Occipital lobe (tissue), 2 donors: ENCODE results near the gene TIAM1. TPM values are rescaled to one million over a fixed set of nuclear protein-coding genes. Genes with fewer than 3 reads are reported as not detected.

ENCODE experiments used
- DNase-seq: peaks from one replicate; lab custom pipeline; 2025; lab: John Stamatoyannopoulos, UW
- total RNA-seq: library from RNA; depleted of rRNA; stranded (reverse); fragments of >200 nt; gene quantifications from one replicate; pipeline ENCODE4 v1.2.3, GENCODE V29; 2014

Gene TIAM1
- total RNA-seq, 1 donor from 2014 or later, result 54.1 TPM

GRCh38 chr21:31211836-31212235, 132.2 kb downstream of the TIAM1 start:
- DNase-seq, result no peak

- no peak for DNase-seq
Measured at GRCh38 chr21:31205412-31205811, 138.6 kb downstream of the TIAM1 start.

- DNase-seq, result no peak
Measured at GRCh38 chr21:31204801-31205200, 139.3 kb downstream of the TIAM1 start.

GRCh38 chr21:31203431-31204054, 140.5 kb downstream of the TIAM1 start:
- no peak for DNase-seq

GRCh38 chr21:31201548-31201947, 142.5 kb downstream of the TIAM1 start:
- no peak for DNase-seq

- DNase-seq, result no peak
Measured at GRCh38 chr21:31201144-31201543, 142.9 kb downstream of the TIAM1 start.

- no peak for DNase-seq
Measured at GRCh38 chr21:31198575-31198974, 145.5 kb downstream of the TIAM1 start.

GRCh38 chr21:31196724-31197123, 147.3 kb downstream of the TIAM1 start:
- no peak for DNase-seq

- DNase-seq, result no peak
Measured at GRCh38 chr21:31195334-31196015, 148.6 kb downstream of the TIAM1 start.

GRCh38 chr21:31194510-31195293, 149.4 kb downstream of the TIAM1 start:
- DNase-seq, result no peak

GRCh38 chr21:31193761-31194160, 150.3 kb downstream of the TIAM1 start:
- no peak for DNase-seq

- DNase-seq, result no peak
Measured at GRCh38 chr21:31191553-31191952, 152.5 kb downstream of the TIAM1 start.

- DNase-seq, result no peak
Measured at GRCh38 chr21:31190516-31190915, 153.5 kb downstream of the TIAM1 start.

GRCh38 chr21:31187499-31187898, 156.6 kb downstream of the TIAM1 start:
- no peak for DNase-seq

- no peak for DNase-seq
Measured at GRCh38 chr21:31186916-31187315, 157.1 kb downstream of the TIAM1 start.

GRCh38 chr21:31185663-31186062, 158.4 kb downstream of the TIAM1 start:
- no peak for DNase-seq

GRCh38 chr21:31184876-31185275, 159.2 kb downstream of the TIAM1 start:
- no peak for DNase-seq

GRCh38 chr21:31184459-31184858, 159.6 kb downstream of the TIAM1 start:
- no peak for DNase-seq

GRCh38 chr21:31182231-31183140, 161.6 kb downstream of the TIAM1 start:
- no peak for DNase-seq

- DNase-seq, result no peak
Measured at GRCh38 chr21:31181082-31181750, 162.8 kb downstream of the TIAM1 start.
